NCI-H2081 treated with DMSO at 0.1 percent for 48 hours (cell line): ENCODE measurements around the gene SPDYC.
"Not testable (repeated sequence)": the region's sequence is repeated elsewhere in the genome, so short reads cannot be mapped to it uniquely, and the experiment has no call there.

Experiments used
- DNase-seq: peaks from one replicate; lab custom pipeline; 2025; lab: John Stamatoyannopoulos, UW

SPDYC gene

GRCh38 chr11:65169164-65169641 lies 830 bp upstream of the SPDYC start:
- DNase-seq = no peak

- no peak for DNase-seq
Observed at GRCh38 chr11:65172600-65172999, 2.6 kb downstream of the SPDYC start.

GRCh38 chr11:65174571-65175010 lies 4.6 kb downstream of the SPDYC start:
- not testable (repeated sequence) for DNase-seq

- DNase-seq = no peak
Observed at GRCh38 chr11:65180877-65181568, 11.0 kb downstream of the SPDYC start.

GRCh38 chr11:65181569-65182257 lies 11.7 kb downstream of the SPDYC start, which contains the start of gene CAPN1:
TSS of gene CAPN1 (plus strand) at chr11:65181928. CDS start at chr11:65182702, 774 bp downstream.
- peak; percentile 4 for DNase-seq

- DNase-seq = no peak
Observed at GRCh38 chr11:65182258-65183170, 12.5 kb downstream of the SPDYC start.

- no peak for DNase-seq
Observed at GRCh38 chr11:65183201-65183891, 13.3 kb downstream of the SPDYC start.

GRCh38 chr11:65184146-65184545 lies 14.1 kb downstream of the SPDYC start:
- DNase-seq = no peak

GRCh38 chr11:65185171-65185570 lies 15.1 kb downstream of the SPDYC start:
- no peak for DNase-seq

GRCh38 chr11:65185869-65186341 lies 15.9 kb downstream of the SPDYC start:
- DNase-seq = no peak

- DNase-seq = no peak
Observed at GRCh38 chr11:65186701-65187100, 16.7 kb downstream of the SPDYC start.

- DNase-seq = no peak
Observed at GRCh38 chr11:65187146-65187675, 17.2 kb downstream of the SPDYC start.

- no peak for DNase-seq
Observed at GRCh38 chr11:65187971-65188461, 18.0 kb downstream of the SPDYC start.

- no peak for DNase-seq
Observed at GRCh38 chr11:65188486-65188885, 18.5 kb downstream of the SPDYC start.

GRCh38 chr11:65189191-65189590 lies 19.2 kb downstream of the SPDYC start:
- no peak for DNase-seq

GRCh38 chr11:65194564-65194963 lies 24.5 kb downstream of the SPDYC start:
- DNase-seq = no peak

GRCh38 chr11:65204143-65204542 lies 34.1 kb downstream of the SPDYC start:
- no peak for DNase-seq

GRCh38 chr11:65204646-65205601 lies 34.9 kb downstream of the SPDYC start:
- no peak for DNase-seq

- no peak for DNase-seq
Observed at GRCh38 chr11:65205602-65205967, 35.6 kb downstream of the SPDYC start.

- DNase-seq = no peak
Observed at GRCh38 chr11:65206441-65206841, 36.4 kb downstream of the SPDYC start.
